ENCODE measurements around the gene TRPM5.
A peak's percentile ranks its signal among the peaks of the same experiment; 100 is the strongest.

GRCh38 chr11:2462986-2463765 is 18.9 kb upstream of the TRPM5 start:
- TF ChIP-seq SP1 (IDR thresholded peaks at IDR 0.05) (peak; percentile 13), CTCF (IDR thresholded peaks at IDR 0.05; ENCODE audit: low read depth, low read length, missing input control) (no peak), REST (IDR thresholded peaks at IDR 0.05) (no peak), GABPA (IDR thresholded peaks at IDR 0.05 in 1 of 2, conservative IDR thresholded peaks at IDR 0.05 in 1 of 2) (no peak), RAD21 (IDR thresholded peaks at IDR 0.05) (no peak), JUND (IDR thresholded peaks at IDR 0.05) (no peak), RXRA (IDR thresholded peaks at IDR 0.05) (no peak), FOXA1 (IDR thresholded peaks at IDR 0.05) (no peak), TAF1 (conservative IDR thresholded peaks at IDR 0.05) (no peak), YY1 (IDR thresholded peaks at IDR 0.05) (no peak), NR2F2 (IDR thresholded peaks at IDR 0.05) (no peak), MAX (IDR thresholded peaks at IDR 0.05) (no peak), ZBTB33 (IDR thresholded peaks at IDR 0.05) (no peak), EGR1 (IDR thresholded peaks at IDR 0.05; ENCODE audit: low read depth in 2 of 2) (no peak)

All from liver (tissue), 3 donors.